Large intestine (tissue), 3 donors: ENCODE data around the gene SOCS6. TPM values are rescaled to one million over a fixed set of nuclear protein-coding genes. Genes with fewer than 3 reads are reported as not detected.

Experiments
- DNase-seq, 2 donors: peaks; one replicate each; pipeline versions ENCODE4 v3.0.0 to v3.0.0-alpha.2; 2013
- H3K27ac ChIP-seq: one replicate; pipeline ENCODE4 v1.5.1; 2013; ENCODE audit warnings: low read length
- H3K27me3 ChIP-seq: 2 replicates; pipeline ENCODE4 v1.6.1; 2013; ENCODE audit warnings: low read length; ENCODE audit not compliant: control insufficient read depth, insufficient read depth
- H3K36me3 ChIP-seq: 2 replicates; pipeline ENCODE4 v1.6.1; 2013; ENCODE audit warnings: low read length; ENCODE audit not compliant: control insufficient read depth, insufficient read depth
- H3K4me1 ChIP-seq: one replicate; pipeline ENCODE4 v1.6.1; 2013; ENCODE audit warnings: low read length; ENCODE audit not compliant: control insufficient read depth, insufficient read depth
- H3K4me3 ChIP-seq: one replicate; pipeline ENCODE4 v1.5.1; 2013; ENCODE audit warnings: low read length
- H3K9me3 ChIP-seq: one replicate; pipeline ENCODE4 v1.6.1; 2013; ENCODE audit warnings: mild to moderate bottlenecking, low read depth, low read length, moderate library complexity; ENCODE audit not compliant: control insufficient read depth
- WGBS: methylation state at CpG from one replicate; pipeline ENCODE4 v1.1.5; 2013; ENCODE audit warnings: low lambda C conversion rate; ENCODE audit not compliant: insufficient coverage; 5-methylcytosine and 5-hydroxymethylcytosine counted together
- polyA plus RNA-seq: library from polyadenylated mRNA; unstranded; fragments of 120-200 nt; gene quantifications from one replicate; pipeline ENCODE4 v1.2.1, GENCODE V29; 2013

SOCS6 gene
- polyA plus RNA-seq, 1 donor, result 37.3 TPM

GRCh38 chr18:70296781-70297180 lies 7.9 kb downstream of the SOCS6 start:
- Histone ChIP-seq H3K27ac (no peak overlapping the region), H3K9me3 (no peaks in the 10 kb centered on the region), H3K4me1 (peaks cover 27% of the 10 kb centered on the region), H3K36me3 (peaks cover 3% of the 10 kb centered on the region), H3K27me3 (no peaks in the 10 kb centered on the region), H3K4me3 (no peak overlapping the region)
- DNase-seq, result no peak
- WGBS, result 83% methylated on average over 1 of the region's 2 CpGs

GRCh38 chr18:70299393-70299792 lies 10.5 kb downstream of the SOCS6 start:
- Histone ChIP-seq H3K4me3 (no peak overlapping the region), H3K4me1 (peaks cover 6% of the 10 kb centered on the region), H3K36me3 (no peaks in the 10 kb centered on the region), H3K9me3 (no peaks in the 10 kb centered on the region), H3K27ac (no peak overlapping the region), H3K27me3 (no peaks in the 10 kb centered on the region)
- no peak for DNase-seq
- 100% methylated on average over 1 of the region's 8 CpGs for WGBS

- Histone ChIP-seq H3K36me3 (no peaks in the 10 kb centered on the region), H3K9me3 (no peaks in the 10 kb centered on the region), H3K4me1 (no peaks in the 10 kb centered on the region), H3K4me3 (no peak overlapping the region), H3K27me3 (no peaks in the 10 kb centered on the region), H3K27ac (no peak overlapping the region)
- DNase-seq, result no peak
- 96% methylated on average over 4 of the region's 5 CpGs for WGBS
Observed at GRCh38 chr18:70301667-70302066, 12.8 kb downstream of the SOCS6 start.

- H3K9me3 ChIP-seq, result peaks cover 2% of the 10 kb centered on the region
- no peaks in the 10 kb centered on the region for H3K36me3 ChIP-seq
- H3K27me3 ChIP-seq, result no peaks in the 10 kb centered on the region
- WGBS, result 100% methylated on average over 1 of the region's 1 CpG
- H3K4me3 ChIP-seq, result no peak overlapping the region
- H3K4me1 ChIP-seq, result peaks cover 8% of the 10 kb centered on the region
- no peak for DNase-seq
- H3K27ac ChIP-seq, result no peak overlapping the region
Observed at GRCh38 chr18:70308555-70309294, 19.9 kb downstream of the SOCS6 start.

- peaks cover 2% of the 10 kb centered on the region for H3K9me3 ChIP-seq
- H3K27ac ChIP-seq, result no peak overlapping the region
Observed at GRCh38 chr18:70310560-70311320, 21.9 kb downstream of the SOCS6 start.

GRCh38 chr18:70311726-70312125 lies 22.9 kb downstream of the SOCS6 start:
- Histone ChIP-seq H3K9me3 (peaks cover 2% of the 10 kb centered on the region), H3K27ac (no peak overlapping the region), H3K4me3 (no peak overlapping the region), H3K36me3 (no peaks in the 10 kb centered on the region), H3K4me1 (peaks cover 8% of the 10 kb centered on the region), H3K27me3 (no peaks in the 10 kb centered on the region)
- WGBS, result 92% methylated on average over 2 of the region's 2 CpGs
- no peak for DNase-seq

More at GRCh38 chr18:70310560-70311320, 21.9 kb downstream of the SOCS6 start:
- peaks cover 8% of the 10 kb centered on the region for H3K4me1 ChIP-seq
- DNase-seq, result no peak
- H3K36me3 ChIP-seq, result no peaks in the 10 kb centered on the region
- no peaks in the 10 kb centered on the region for H3K27me3 ChIP-seq
- H3K4me3 ChIP-seq, result no peak overlapping the region
- WGBS, result no CpG with 5 or more reads among the region's 6 CpGs

- Histone ChIP-seq H3K9me3 (peaks cover under 1% of the 10 kb centered on the region), H3K4me3 (no peak overlapping the region), H3K36me3 (no peaks in the 10 kb centered on the region), H3K27ac (no peak overlapping the region), H3K27me3 (no peaks in the 10 kb centered on the region), H3K4me1 (peaks cover 8% of the 10 kb centered on the region)
- DNase-seq, result no peak
- WGBS, result 100% methylated on average over 2 of the region's 3 CpGs
Observed at GRCh38 chr18:70313640-70314039, 24.8 kb downstream of the SOCS6 start.

- Histone ChIP-seq H3K4me1 (peaks cover 8% of the 10 kb centered on the region), H3K36me3 (no peaks in the 10 kb centered on the region), H3K27ac (no peak overlapping the region), H3K27me3 (no peaks in the 10 kb centered on the region), H3K9me3 (no peaks in the 10 kb centered on the region), H3K4me3 (no peak overlapping the region)
- WGBS, result 100% methylated on average over 2 of the region's 6 CpGs
- DNase-seq, result no peak
Observed at GRCh38 chr18:70314151-70314782, 25.4 kb downstream of the SOCS6 start.

GRCh38 chr18:70319187-70319586 lies 30.3 kb downstream of the SOCS6 start:
- Histone ChIP-seq H3K9me3 (no peaks in the 10 kb centered on the region), H3K27me3 (no peaks in the 10 kb centered on the region), H3K4me1 (peaks cover 6% of the 10 kb centered on the region), H3K36me3 (no peaks in the 10 kb centered on the region), H3K4me3 (no peak overlapping the region), H3K27ac (no peak overlapping the region)
- 100% methylated on average over 1 of the region's 4 CpGs for WGBS
- no peak for DNase-seq

- WGBS, result no CpG with 5 or more reads among the region's 2 CpGs
- peaks cover 17% of the 10 kb centered on the region for H3K36me3 ChIP-seq
- DNase-seq, result peak in 1 of 2 donors; percentile 17
- H3K9me3 ChIP-seq, result peaks cover 4% of the 10 kb centered on the region
- H3K4me1 ChIP-seq, result peaks cover 6% of the 10 kb centered on the region
- H3K4me3 ChIP-seq, result no peak overlapping the region
- no peaks in the 10 kb centered on the region for H3K27me3 ChIP-seq
- H3K27ac ChIP-seq, result no peak overlapping the region
Observed at GRCh38 chr18:70321616-70322015, 32.8 kb downstream of the SOCS6 start.
